Osteoblast (primary cell): ENCODE data around the gene HAPLN2. TPM values are rescaled to one million over a fixed set of nuclear protein-coding genes. Genes with fewer than 3 reads are reported as not detected.

Experiments
- DNase-seq: peaks from one replicate; pipeline ENCODE4 v3.0.0; 2011; ENCODE audit warnings: low spot score, mixed read lengths; ENCODE audit not compliant: insufficient read length; ENCODE audit errors: missing footprints
- H2AFZ ChIP-seq: 2 replicates; pipeline ENCODE4 v1.6.0; 2011; ENCODE audit warnings: mild to moderate bottlenecking, low read length
- H3K27ac ChIP-seq: 2 replicates; pipeline ENCODE4 v1.5.1; 2011; ENCODE audit warnings: mild to moderate bottlenecking, low read depth, low read length, moderate library complexity
- H3K27me3 ChIP-seq: 2 replicates; pipeline ENCODE4 v1.6.0; 2012; ENCODE audit warnings: mild to moderate bottlenecking, control low read depth, inconsistent platforms, low read length, moderate library complexity; ENCODE audit not compliant: insufficient read depth
- H3K36me3 ChIP-seq: 2 replicates; pipeline ENCODE4 v1.5.1; 2011; ENCODE audit warnings: mild to moderate bottlenecking, low read length, control low read depth, moderate library complexity; ENCODE audit not compliant: insufficient read depth
- H3K4me1 ChIP-seq: 2 replicates; pipeline ENCODE4 v1.5.1; 2011; ENCODE audit warnings: mild to moderate bottlenecking, low read length, control low read depth, moderate library complexity; ENCODE audit not compliant: insufficient read depth
- H3K4me2 ChIP-seq: 2 replicates; pipeline ENCODE4 v1.6.0; 2011; ENCODE audit warnings: mild to moderate bottlenecking, low read length; ENCODE audit not compliant: insufficient read depth
- H3K4me3 ChIP-seq: fragments of 200-600 bp; sonication (generic); 3 replicates; pipeline ENCODE4 v1.5.1; 2012; ENCODE audit warnings: mild to moderate bottlenecking, low read length, inconsistent platforms; ENCODE audit not compliant: insufficient read depth
- H3K79me2 ChIP-seq: 2 replicates; pipeline ENCODE4 v1.6.0; 2012; ENCODE audit warnings: mild to moderate bottlenecking, low read length, control low read depth, inconsistent platforms; ENCODE audit not compliant: insufficient read depth
- H3K9me3 ChIP-seq: 2 replicates; pipeline ENCODE4 v1.5.1; 2011; ENCODE audit warnings: low read depth, low read length, control low read depth
- H4K20me1 ChIP-seq: 2 replicates; pipeline ENCODE4 v1.6.0; 2012; ENCODE audit warnings: mild to moderate bottlenecking, low read length, control low read depth; ENCODE audit not compliant: insufficient read depth
- total RNA-seq: library from RNA; depleted of rRNA; stranded (reverse); fragments of >200 nt; gene quantifications from 2 replicates; pipeline ENCODE4 v1.2.3, GENCODE V29; 2012
- TF ChIP-seq, protein P1 (sequence below): IDR thresholded peaks from 2 replicates; pipeline ENCODE4 v1.5.1; 2011; ENCODE audit warnings: mild to moderate bottlenecking, low read depth, low read length, moderate library complexity; ENCODE audit errors: extremely low read depth

HAPLN2 gene
- total RNA-seq, 1 donor, result not detected

DNA sequence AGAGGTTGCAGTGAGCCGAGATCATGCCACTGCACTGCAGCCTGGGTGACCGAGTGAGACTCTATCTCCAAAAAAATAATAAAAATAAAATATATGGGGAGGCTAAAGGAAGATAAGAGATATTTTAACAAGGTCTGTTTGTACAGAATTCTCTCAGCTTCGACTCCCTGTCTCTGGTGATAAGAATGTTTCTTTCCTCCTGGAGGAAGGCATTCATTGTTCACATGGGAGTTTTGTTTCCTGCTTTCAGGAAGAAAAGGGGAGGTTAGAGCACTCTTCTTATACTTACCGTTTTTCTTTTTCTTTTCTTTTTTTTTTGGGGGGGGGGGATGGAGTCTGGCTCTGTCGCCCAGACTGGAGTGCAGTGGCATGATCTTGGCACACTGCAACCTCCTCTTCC lies 29.7 kb upstream of the HAPLN2 start:
- no peaks in the 10 kb centered on the region for H3K9me3 ChIP-seq
- peaks cover 13% of the 10 kb centered on the region for H3K4me1 ChIP-seq
- no peak overlapping the region for H2AFZ ChIP-seq
- H3K4me2 ChIP-seq, result no peak overlapping the region
- H3K27me3 ChIP-seq, result peaks cover 3% of the 10 kb centered on the region
- H4K20me1 ChIP-seq, result peaks cover 3% of the 10 kb centered on the region
- no peak overlapping the region for H3K27ac ChIP-seq
- DNase-seq, result no peak
- peaks cover 6% of the 10 kb centered on the region for H3K79me2 ChIP-seq
- peaks cover 8% of the 10 kb centered on the region for H3K36me3 ChIP-seq
- TF ChIP-seq, protein P1, sequence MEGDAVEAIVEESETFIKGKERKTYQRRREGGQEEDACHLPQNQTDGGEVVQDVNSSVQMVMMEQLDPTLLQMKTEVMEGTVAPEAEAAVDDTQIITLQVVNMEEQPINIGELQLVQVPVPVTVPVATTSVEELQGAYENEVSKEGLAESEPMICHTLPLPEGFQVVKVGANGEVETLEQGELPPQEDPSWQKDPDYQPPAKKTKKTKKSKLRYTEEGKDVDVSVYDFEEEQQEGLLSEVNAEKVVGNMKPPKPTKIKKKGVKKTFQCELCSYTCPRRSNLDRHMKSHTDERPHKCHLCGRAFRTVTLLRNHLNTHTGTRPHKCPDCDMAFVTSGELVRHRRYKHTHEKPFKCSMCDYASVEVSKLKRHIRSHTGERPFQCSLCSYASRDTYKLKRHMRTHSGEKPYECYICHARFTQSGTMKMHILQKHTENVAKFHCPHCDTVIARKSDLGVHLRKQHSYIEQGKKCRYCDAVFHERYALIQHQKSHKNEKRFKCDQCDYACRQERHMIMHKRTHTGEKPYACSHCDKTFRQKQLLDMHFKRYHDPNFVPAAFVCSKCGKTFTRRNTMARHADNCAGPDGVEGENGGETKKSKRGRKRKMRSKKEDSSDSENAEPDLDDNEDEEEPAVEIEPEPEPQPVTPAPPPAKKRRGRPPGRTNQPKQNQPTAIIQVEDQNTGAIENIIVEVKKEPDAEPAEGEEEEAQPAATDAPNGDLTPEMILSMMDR, result no peak
- no peak overlapping the region for H3K4me3 ChIP-seq

DNA sequence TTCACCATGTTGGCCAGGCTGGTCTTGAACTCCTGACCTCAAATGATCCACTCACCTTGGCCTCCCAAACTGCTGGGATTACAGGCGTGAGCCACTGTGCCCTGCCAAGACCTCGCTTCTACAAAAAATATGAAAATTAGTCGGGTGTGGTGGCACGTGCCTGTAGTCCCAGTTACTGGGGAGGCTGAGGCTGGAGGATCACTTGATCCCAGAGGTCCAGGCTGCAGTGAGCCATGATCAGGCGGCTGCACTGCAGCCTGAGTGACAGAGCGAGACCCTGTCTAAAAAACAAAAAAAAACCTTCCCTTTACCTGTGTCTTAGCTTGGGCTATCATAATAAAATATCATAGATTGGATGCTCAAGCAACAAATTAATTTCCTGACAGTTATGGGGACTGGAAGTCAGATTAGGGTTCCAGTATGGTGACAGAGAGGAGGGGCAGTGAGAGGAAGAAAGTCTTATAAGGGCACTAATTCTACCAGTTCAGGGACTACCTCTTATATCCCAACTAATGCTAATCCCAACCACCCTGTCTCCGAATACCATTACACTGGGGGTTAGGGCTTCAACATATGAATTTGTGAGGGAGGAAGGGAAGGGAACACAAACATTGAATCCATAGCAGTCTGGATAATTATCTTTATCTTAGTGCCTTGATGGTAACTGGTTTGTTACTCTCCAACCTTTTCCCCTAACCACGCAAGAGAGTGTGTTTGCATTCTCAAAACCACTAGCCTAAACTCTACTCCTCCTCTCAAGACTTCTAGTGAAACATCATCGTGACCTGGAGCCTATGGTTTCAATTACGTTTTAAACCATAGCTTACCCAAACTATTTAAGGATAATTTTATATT lies 28.7 kb upstream of the HAPLN2 start:
- Histone ChIP-seq H2AFZ (peak overlapping the region; percentile 97), H3K79me2 (peaks cover 6% of the 10 kb centered on the region), H3K4me3 (peak overlapping the region; percentile 92), H3K4me1 (peaks cover 13% of the 10 kb centered on the region), H4K20me1 (peaks cover 3% of the 10 kb centered on the region), H3K4me2 (peak overlapping the region; percentile 99), H3K27ac (peak overlapping the region; percentile 74), H3K36me3 (peaks cover 18% of the 10 kb centered on the region), H3K27me3 (peaks cover 3% of the 10 kb centered on the region), H3K9me3 (no peaks in the 10 kb centered on the region)
- no peak for DNase-seq
- TF ChIP-seq, protein P1, result no peak

DNA sequence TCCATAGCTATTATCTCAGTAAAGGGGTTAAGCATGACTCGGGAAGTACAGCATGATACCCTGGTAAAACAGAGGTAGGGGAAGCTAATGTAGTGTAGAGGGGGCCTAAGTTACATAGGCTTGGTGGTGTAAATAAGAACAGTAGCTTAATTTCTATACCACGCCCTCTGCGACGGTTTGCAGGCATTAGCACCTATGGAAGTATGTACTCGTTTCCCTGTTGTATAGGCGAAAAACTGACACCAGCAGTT lies 28.1 kb upstream of the HAPLN2 start:
- H3K79me2 ChIP-seq, result peaks cover 6% of the 10 kb centered on the region
- no peaks in the 10 kb centered on the region for H3K9me3 ChIP-seq
- peak overlapping the region; percentile 74 for H3K27ac ChIP-seq
- DNase-seq, result peak; percentile 50
- peak overlapping the region; percentile 97 for H2AFZ ChIP-seq
- H3K4me2 ChIP-seq, result peak overlapping the region; percentile 99
- TF ChIP-seq, protein P1, result no peak
- peaks cover 2% of the 10 kb centered on the region for H3K27me3 ChIP-seq
- H3K4me3 ChIP-seq, result peak overlapping the region; percentile 92
- H3K36me3 ChIP-seq, result peaks cover 23% of the 10 kb centered on the region
- peaks cover 13% of the 10 kb centered on the region for H3K4me1 ChIP-seq
- H4K20me1 ChIP-seq, result peaks cover 3% of the 10 kb centered on the region

GRCh38 chr1:156591432-156592157 lies 27.6 kb upstream of the HAPLN2 start, which contains the start of gene NAXE:
TSS of gene NAXE (plus strand) at chr1:156591776. CDS start at chr1:156591805, 29 bp downstream.
- Histone ChIP-seq H3K9me3 (no peaks in the 10 kb centered on the region), H3K79me2 (peaks cover 6% of the 10 kb centered on the region), H3K27me3 (no peaks in the 10 kb centered on the region), H3K4me2 (peak within 1 kb of the TSS; percentile 99), H3K4me1 (peaks cover 13% of the 10 kb centered on the region), H3K4me3 (peak within 1 kb of the TSS; percentile 92), H3K27ac (peak within 1 kb of the TSS; percentile 75), H2AFZ (peak within 1 kb of the TSS; percentile 97), H4K20me1 (peaks cover 3% of the 10 kb centered on the region), H3K36me3 (peaks cover 28% of the 10 kb centered on the region)
- TF ChIP-seq, protein P1, result no peak
- peak; percentile 97 for DNase-seq
